HepG2 (cell line): ENCODE results near the gene ITPR1. TPM values are rescaled to one million over a fixed set of nuclear protein-coding genes. Genes with fewer than 3 reads are reported as not detected.

ENCODE experiments used
- KIAA2018 ChIP-seq: sonication (generic); formaldehyde crosslinking; IDR thresholded peaks from 2 replicates; pipeline ENCODE4 v1.5.0; 2020; ENCODE audit warnings: mild to moderate bottlenecking, missing genetic modification reagents, borderline replicate concordance
- NFIB ChIP-seq: sonication (generic); formaldehyde crosslinking; IDR thresholded peaks from 2 replicates; pipeline ENCODE4 v1.9.0; 2021; ENCODE audit warnings: missing genetic modification reagents, mild to moderate bottlenecking, borderline replicate concordance
- TAF1 ChIP-seq: sonication (generic); formaldehyde crosslinking; IDR thresholded peaks from 2 replicates; pipeline ENCODE4 v1.4.0; 2020; ENCODE audit warnings: missing genetic modification reagents
- TIGD3 ChIP-seq: sonication (generic); formaldehyde crosslinking; IDR thresholded peaks from 2 replicates; pipeline ENCODE4 v1.5.1; 2020; ENCODE audit warnings: mild to moderate bottlenecking, missing genetic modification reagents, borderline replicate concordance
- ZNF609 ChIP-seq: sonication (generic); formaldehyde crosslinking; IDR thresholded peaks from 2 replicates; pipeline ENCODE4 v1.4.0; 2020; ENCODE audit warnings: mild to moderate bottlenecking, missing genetic modification reagents, borderline replicate concordance
- polyA plus RNA-seq, 8 experiments: library from polyadenylated mRNA; depleted of rRNA in 3 of 8; stranded (reverse) in 7 of 8; unstranded in 1 of 8; fragments of >200 nt; fragmentation: Illumina TruSeq in 4 of 8; extraction: Trizol in 4 of 8; gene quantifications; 2 replicates each; pipeline versions ENCODE4 v1.2.1 to v1.2.3, GENCODE V29; 2011 to 2016; ENCODE audit warnings: low read depth in 4 of 8, missing spikeins in 1 of 8, mixed read lengths in 1 of 8; ENCODE audit not compliant: insufficient read depth in 1 of 8
- total RNA-seq, 5 experiments: library from RNA; depleted of rRNA; stranded (reverse); fragments of >200 nt; fragmentation: Illumina TruSeq; extraction: Trizol; gene quantifications; 2 replicates each; pipeline ENCODE4 v1.2.3, GENCODE V29; 2016; ENCODE audit warnings: low read depth in 1 of 5

Gene ITPR1
- total and polyA plus RNA-seq, 2 of the 13 experiments (the other 11 are each of a cell fraction or from before 2014, with no cell fraction given): 10.0 to 11.4 TPM

- TF ChIP-seq TIGD3 (CRISPR knock-in tag) (no peak), ZNF609 (CRISPR knock-in tag) (no peak), KIAA2018 (CRISPR knock-in tag) (no peak), TAF1 (CRISPR knock-in tag) (no peak), NFIB (CRISPR knock-in tag) (no peak)
Measured at GRCh38 chr3:4771243-4771642, 278.1 kb downstream of the ITPR1 start (continued).
